HG03103 (cell line): Measurements from ENCODE around the gene RHBDF1.
"Not testable (repeated sequence)": the region's sequence is repeated elsewhere in the genome, so short reads cannot be mapped to it uniquely, and the experiment has no call there.

ENCODE experiments used
- ATAC-seq: cut with Tn5 transposase; IDR thresholded peaks from one replicate; pipeline ENCODE4 v1.9.1; 2021; ENCODE audit warnings: low read depth; ENCODE audit not compliant: unreplicated experiment

RHBDF1 gene

DNA sequence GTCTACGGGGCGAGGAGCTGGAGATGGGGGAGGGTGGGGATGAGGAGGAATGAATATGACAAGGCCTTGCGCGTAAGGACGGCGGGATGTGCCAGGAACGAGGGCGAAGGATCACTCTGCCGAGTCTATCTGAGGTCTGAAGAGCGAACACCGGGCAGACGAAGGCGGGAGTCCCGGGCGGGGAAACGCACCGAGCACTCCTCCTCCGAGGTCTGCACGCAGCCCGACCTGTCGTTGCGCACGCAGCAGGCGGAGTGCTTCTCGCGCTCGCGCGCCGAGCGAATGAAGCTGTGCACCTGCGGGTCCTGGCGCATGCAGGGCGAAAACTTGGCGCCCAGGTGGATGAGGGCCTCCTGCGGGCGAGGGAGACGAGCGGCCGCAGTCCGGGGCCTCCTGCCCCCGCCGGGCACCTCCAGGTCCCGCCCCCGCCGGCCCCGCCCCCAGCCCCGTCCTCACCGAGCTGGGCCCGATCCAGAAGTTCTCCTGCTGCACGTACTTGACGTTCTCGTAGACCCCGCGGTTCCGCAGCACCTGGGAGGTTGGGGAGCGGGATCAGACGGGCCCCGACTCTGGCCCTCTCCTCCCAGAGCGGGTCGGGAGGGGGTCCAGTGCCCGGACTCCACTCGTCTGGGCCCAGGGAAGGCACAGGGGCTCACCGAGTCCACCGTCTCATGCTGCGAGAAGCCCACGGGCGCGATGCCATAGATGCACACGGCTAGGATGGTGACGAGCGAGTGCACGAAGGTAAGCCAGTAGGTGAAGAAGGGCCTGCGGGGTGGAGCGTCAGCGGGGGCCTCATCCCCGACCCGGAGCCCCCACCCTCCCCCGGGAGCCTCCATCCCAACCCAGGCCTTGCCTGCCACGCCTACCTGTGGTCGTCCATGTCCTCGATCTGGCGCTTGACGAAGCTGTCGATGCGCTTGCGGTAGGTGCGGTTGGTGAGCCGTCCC lies 11.2 kb downstream of the RHBDF1 start:
- no peak for ATAC-seq

DNA sequence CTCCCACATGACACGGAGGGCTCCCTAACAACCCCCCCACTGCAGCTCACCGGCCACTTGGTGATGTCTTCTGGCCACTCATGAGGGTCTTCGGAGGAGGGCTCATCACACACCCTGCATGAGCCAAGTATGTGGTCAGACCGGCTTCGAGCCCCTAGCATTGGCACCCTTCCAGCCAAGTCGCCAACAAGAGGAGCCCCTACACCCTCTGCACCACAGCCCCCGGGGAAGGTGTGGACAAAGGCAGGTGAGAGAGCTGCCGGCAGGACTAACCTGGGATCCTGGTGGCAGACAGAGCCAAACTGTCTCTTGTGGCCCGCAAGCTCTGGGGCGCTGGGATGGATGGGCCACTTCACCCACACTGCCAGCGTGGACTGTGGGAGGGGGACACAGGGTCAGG lies 12.3 kb downstream of the RHBDF1 start:
- no peak for ATAC-seq

GRCh38 chr16:59440-60059 lies 12.9 kb downstream of the RHBDF1 start:
- no peak for ATAC-seq

DNA sequence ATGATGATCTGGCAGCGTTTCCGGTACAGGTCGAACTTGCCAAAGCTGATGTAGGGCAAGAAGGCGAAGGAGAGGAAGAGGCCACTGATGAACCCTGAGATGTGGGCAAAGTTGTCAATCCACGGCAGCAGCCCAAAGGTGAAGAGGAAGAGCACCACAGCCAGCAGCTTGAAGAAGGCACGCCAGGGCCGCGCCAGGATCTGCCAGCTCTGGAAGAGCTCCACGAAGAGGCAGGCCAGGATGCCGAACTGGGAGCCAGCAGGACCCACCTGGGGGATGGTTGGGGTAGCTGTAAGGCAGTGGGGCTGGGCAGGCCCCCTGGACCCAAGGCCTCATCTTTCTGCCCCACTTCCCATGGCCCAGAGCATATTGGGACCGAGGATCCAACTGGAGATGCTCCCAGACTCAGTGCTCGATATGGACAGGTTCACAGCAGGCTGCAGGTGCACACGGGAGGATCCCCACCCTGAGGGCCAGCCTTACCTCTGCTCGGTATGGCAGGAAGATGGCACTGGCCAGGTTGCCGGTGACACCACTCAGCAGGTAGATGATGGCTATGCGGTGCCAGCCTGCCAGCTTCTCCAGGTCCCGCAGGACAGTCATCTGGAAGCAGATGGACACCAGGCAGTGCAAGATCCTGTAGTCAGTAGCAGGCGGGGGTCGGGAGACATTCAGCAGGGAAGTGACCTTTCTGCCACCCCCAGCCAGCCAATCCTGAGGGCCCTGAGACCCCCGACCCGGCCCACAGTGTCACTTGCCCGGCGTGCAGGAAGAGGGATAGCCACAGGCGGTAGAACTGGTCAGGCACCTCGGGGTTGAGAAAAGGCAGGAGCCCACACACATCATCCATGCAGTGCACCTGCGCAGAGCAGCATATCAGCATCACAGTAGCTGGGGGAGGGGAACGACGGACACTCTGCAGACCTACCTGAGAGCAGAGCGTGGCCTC lies 13.7 kb downstream of the RHBDF1 start:
- no peak for ATAC-seq

GRCh38 chr16:57711-58110 lies 14.7 kb downstream of the RHBDF1 start:
- ATAC-seq, result no peak

GRCh38 chr16:56231-56927 lies 16.1 kb downstream of the RHBDF1 start:
- ATAC-seq, result no peak

- ATAC-seq, result no peak
Observed at GRCh38 chr16:55571-56136, 16.8 kb downstream of the RHBDF1 start.

GRCh38 chr16:54237-54581 lies 18.2 kb downstream of the RHBDF1 start:
- peak; percentile 4 for ATAC-seq

- peak; percentile 79 for ATAC-seq
Observed at GRCh38 chr16:53346-54236, 18.8 kb downstream of the RHBDF1 start, which contains the start of the genes POLR3K and SNRNP25. POLR3K (minus strand) TSS chr16:53608; CDS start chr16:53586, 22 bp downstream. SNRNP25 (plus strand) TSS chr16:53828; CDS start chr16:54017, 189 bp downstream.

DNA sequence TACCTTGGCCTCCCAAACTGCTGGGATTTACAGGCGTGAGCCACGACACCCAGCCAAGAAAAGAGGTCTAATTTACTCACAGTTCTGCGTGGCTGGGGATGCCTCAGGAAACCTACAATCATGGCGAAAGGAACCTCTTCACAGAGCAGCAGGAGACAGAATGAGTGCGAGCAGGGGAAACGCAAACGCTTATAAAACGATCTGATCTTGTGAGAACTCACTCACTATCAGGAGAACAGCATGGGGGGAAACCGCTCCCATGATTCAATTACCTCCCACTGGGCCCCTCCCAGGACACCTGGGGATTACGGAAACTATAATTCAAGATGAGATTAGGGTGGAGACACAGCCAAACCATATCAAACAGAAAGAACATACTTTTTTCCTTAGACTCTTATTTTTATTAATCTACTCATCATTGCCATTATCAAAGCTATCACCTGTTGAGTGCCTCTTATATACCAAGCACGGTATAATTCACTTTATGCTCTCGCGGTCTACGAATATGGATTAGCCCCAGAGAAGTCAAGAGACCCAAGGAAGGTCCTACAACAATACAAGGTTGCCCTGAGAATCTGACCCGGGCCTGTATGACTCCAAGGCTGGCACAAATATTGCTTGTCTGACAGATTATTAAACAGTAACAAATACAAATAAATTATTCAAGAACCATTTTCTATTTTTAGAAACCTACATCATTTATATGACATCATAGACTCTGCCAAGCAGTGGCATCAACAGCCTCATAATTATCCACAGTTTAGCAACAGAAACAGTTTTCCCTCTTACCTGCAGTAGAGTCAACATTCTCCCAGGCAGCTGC lies 21.5 kb downstream of the RHBDF1 start:
- ATAC-seq, result no peak

DNA sequence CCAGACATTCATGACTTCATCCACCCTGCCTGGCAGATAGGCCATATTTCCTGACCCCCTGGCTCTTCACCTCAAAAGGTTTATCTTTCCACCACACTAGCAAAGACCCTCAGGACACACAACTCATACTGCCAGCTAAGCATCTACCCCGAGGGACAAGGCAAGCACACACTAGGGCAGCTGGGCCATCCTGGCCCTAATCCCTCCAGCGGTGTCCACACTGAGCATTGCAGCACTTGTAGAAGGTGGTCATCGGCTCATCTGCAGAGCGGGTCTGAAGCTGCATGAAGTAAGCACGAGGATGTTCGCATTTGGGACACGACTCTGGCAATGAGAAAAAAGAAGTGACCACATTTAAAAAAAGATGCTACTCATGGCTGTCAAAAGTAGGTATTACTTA lies 25.2 kb downstream of the RHBDF1 start:
- ATAC-seq, result no peak

- not testable (repeated sequence) for ATAC-seq
Observed at GRCh38 chr16:46510-46909, 25.9 kb downstream of the RHBDF1 start.

- no peak for ATAC-seq
Observed at GRCh38 chr16:45454-45853, 27.0 kb downstream of the RHBDF1 start.

DNA sequence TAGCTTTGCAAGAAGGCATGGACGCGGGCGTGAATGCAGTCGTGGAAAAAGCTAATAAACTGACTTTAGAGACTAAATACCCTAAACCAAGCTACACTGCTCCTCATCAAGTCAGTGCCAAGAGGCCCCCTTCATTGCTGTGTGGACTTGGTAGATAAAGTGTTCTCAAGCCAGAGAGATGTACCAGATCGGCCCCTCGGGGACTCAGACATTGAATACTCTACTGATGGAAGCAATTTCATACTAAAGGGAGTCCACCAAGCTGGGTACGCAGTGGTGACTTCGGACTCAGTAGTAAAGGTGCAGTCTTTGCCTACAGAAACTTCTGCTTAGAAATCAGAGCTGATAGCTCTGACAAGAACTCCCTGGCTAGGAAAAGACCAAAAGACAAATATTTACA lies 27.8 kb downstream of the RHBDF1 start:
- ATAC-seq, result no peak

DNA sequence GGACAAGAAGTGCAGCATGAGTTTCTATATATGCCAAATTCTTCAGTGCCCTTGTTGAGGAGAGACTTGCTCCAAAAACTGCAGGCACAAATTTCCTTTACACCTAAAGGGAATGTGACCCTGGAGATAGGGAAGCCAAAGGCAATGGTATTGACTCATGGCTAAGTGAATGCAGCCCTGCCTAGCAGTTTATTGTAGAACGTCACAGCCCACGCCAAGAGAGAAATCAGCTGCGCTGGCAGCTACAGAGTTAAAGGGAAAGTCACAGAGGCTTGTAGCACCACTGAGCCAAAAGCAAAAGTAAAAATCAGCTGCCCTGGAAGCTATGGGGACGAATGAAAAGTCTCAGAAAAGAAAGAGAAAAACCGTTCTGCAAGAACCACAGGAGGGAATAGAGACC lies 29.1 kb downstream of the RHBDF1 start:
- no peak for ATAC-seq

DNA sequence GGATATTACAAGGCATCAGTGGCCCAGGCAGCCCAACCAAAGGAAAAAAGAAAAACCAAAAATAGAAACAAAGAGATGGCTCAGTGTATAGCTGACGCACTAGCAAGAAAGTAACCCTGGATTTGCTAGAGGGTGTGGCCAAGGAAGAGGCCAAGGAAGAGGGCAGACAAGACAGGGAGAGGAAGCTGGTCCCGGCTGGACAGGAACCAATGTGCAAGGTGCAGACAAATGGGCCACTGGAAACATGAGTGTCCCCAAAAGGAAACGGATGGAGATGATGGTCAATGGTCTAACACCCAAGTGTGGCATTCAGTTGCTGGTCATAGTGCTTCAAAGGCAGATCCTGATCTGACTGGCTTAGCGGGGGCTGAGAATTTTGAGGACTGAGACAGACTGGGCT lies 29.7 kb downstream of the RHBDF1 start:
- no peak for ATAC-seq

DNA sequence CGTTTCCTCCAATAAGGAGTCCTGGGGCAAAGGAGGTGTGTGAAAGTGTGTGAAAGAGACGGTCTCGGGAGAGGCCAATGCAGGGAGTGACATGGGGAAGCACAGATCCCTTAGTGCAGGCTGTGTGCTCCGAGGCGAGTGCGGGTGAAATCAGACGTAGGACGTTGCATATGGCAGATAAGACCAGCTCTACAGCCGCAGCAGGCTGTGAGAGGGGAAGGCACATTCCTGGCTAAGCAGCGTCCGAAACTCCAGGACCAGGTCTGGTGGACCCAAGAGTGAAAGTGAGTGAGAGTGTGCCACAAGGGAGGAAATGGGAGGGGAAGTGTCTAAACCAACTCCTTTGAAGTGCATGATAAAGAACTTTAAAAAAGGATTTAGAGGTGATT lies 30.4 kb downstream of the RHBDF1 start:
- ATAC-seq, result no peak

GRCh38 chr16:41439-42068 lies 30.9 kb downstream of the RHBDF1 start:
- ATAC-seq, result no peak
